Prostate gland (tissue), 2 donors: ENCODE results near the gene GPSM1.

Source experiments
- POLR2A ChIP-seq: fragments of 450-650 bp; IDR thresholded peaks from one replicate; pipeline ENCODE4 v1.6.1; 2016; ENCODE audit warnings: antibody characterized with exemption, mild to moderate bottlenecking
- POLR2AphosphoS5 ChIP-seq: sonication (generic); formaldehyde crosslinking; IDR thresholded peaks from one replicate; pipeline ENCODE4 v1.6.1; 2017; ENCODE audit warnings: antibody characterized with exemption
- TF ChIP-seq, protein P1 (sequence below), 4 experiments: fragments of 200-600 bp in 2 of 4; fragments of 450-650 bp in 2 of 4; sonication (generic) in 2 of 4; IDR thresholded peaks; 1 replicate in 3 of 4; 2 replicates in 1 of 4; pipeline ENCODE4 v1.5.1; 2016 to 2019; ENCODE audit warnings: antibody characterized with exemption in 4 of 4, mild to moderate bottlenecking in 2 of 4, moderate library complexity in 2 of 4

GRCh38 chr9:136343121-136343883, 16.0 kb downstream of the GPSM1 start:
- TF ChIP-seq, protein P1, sequence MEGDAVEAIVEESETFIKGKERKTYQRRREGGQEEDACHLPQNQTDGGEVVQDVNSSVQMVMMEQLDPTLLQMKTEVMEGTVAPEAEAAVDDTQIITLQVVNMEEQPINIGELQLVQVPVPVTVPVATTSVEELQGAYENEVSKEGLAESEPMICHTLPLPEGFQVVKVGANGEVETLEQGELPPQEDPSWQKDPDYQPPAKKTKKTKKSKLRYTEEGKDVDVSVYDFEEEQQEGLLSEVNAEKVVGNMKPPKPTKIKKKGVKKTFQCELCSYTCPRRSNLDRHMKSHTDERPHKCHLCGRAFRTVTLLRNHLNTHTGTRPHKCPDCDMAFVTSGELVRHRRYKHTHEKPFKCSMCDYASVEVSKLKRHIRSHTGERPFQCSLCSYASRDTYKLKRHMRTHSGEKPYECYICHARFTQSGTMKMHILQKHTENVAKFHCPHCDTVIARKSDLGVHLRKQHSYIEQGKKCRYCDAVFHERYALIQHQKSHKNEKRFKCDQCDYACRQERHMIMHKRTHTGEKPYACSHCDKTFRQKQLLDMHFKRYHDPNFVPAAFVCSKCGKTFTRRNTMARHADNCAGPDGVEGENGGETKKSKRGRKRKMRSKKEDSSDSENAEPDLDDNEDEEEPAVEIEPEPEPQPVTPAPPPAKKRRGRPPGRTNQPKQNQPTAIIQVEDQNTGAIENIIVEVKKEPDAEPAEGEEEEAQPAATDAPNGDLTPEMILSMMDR (IDR thresholded peaks at IDR 0.05): no peak
- TF ChIP-seq POLR2A: no peak
- no peak for TF ChIP-seq POLR2AphosphoS5
